Thyroid gland (tissue), 4 donors: Measurements from ENCODE around the gene FBXO2. TPM values are rescaled to one million over a fixed set of nuclear protein-coding genes. Genes with fewer than 3 reads are reported as not detected.

ENCODE experiments used
- DNase-seq, 2 donors: peaks; one replicate each; pipeline ENCODE4 v3.0.0-alpha.2; 2019
- H3K27ac ChIP-seq, 3 donors: fragments of 200-600 bp; sonication (generic); 1 replicate in 2 of 3; 2 replicates in 1 of 3; pipeline ENCODE4 v1.5.1; 2016 to 2019; ENCODE audit warnings: mild to moderate bottlenecking in 1 of 3, moderate library complexity in 1 of 3
- H3K27me3 ChIP-seq: fragments of 200-600 bp; sonication (generic); one replicate; pipeline ENCODE4 v1.5.1; 2019
- H3K36me3 ChIP-seq, 2 donors: fragments of 200-600 bp; sonication (generic); one replicate each; pipeline ENCODE4 v1.5.1; 2016 to 2019
- H3K4me1 ChIP-seq, 2 donors: fragments of 200-600 bp; sonication (generic); one replicate each; pipeline ENCODE4 v1.5.1; 2017 to 2019
- H3K4me3 ChIP-seq, 3 donors: fragments of 200-600 bp; sonication (generic); replicated peaks in 1 of 3; 1 replicate in 2 of 3; 2 replicates in 1 of 3; pipeline ENCODE4 v1.5.1; 2016; ENCODE audit warnings: mild to moderate bottlenecking in 1 of 3
- H3K9me3 ChIP-seq: fragments of 200-600 bp; sonication (generic); one replicate; pipeline ENCODE4 v1.5.1; 2017
- CTCF ChIP-seq, 6 experiments: fragments of 200-600 bp in 3 of 6; fragments of 450-650 bp in 3 of 6; sonication (generic) in 3 of 6; IDR thresholded peaks; one replicate each; pipeline ENCODE4 v1.5.1; 2016 to 2019; ENCODE audit warnings: antibody characterized with exemption in 6 of 6, mild to moderate bottlenecking in 2 of 6, inconsistent platforms in 1 of 6, moderate library complexity in 1 of 6
- POLR2A ChIP-seq, 2 donors: fragments of 450-650 bp; IDR thresholded peaks; one replicate each; pipeline ENCODE4 v1.6.1; 2017; ENCODE audit warnings: antibody characterized with exemption in 2 of 2, mild to moderate bottlenecking in 2 of 2, moderate library complexity in 1 of 2
- WGBS, 2 donors: methylation state at CpG; one replicate each; pipeline ENCODE4 v1.1.5; 2017; 5-methylcytosine and 5-hydroxymethylcytosine counted together
- intact Hi-C: fragments of 100-400 bp; cut with DNase I; formaldehyde crosslinking; loops from one replicate; pipeline ENCODE4 v1.15.1; 2023
- total RNA-seq, 4 donors: library from RNA; depleted of rRNA; stranded (reverse); fragments of >200 nt; gene quantifications; one replicate each; pipeline ENCODE4 v1.2.3, GENCODE V29; 2016

The FBXO2 gene
- total RNA-seq, 4 donors from 2014 or later, result 4.3 to 9.9 (median 6.7) TPM

GRCh38 chr1:11617314-11617713 lies 36.9 kb downstream of the FBXO2 start:
- no peak overlapping the region for H3K27ac ChIP-seq
- no peaks in the 10 kb centered on the region for H3K27me3 ChIP-seq
- H3K4me3 ChIP-seq, result no peak overlapping the region
- no peak for TF ChIP-seq POLR2A (IDR thresholded peaks at IDR 0.05)
- no peak for TF ChIP-seq CTCF (IDR thresholded peaks at IDR 0.05)
- no peaks in the 10 kb centered on the region for H3K9me3 ChIP-seq
- no peaks in the 10 kb centered on the region for H3K4me1 ChIP-seq
- DNase-seq, result no peak
- H3K36me3 ChIP-seq, result no peaks in the 10 kb centered on the region
- 53 to 69% methylated on average over 6 to 7 of the region's 7 CpGs for WGBS, 2 donors
- intact Hi-C loops, result no loop called here

- H3K27ac ChIP-seq, result no peak overlapping the region
- WGBS, 2 donors, result 45 to 46% methylated on average over 6 to 7 of the region's 7 CpGs
- no peaks in the 10 kb centered on the region for H3K27me3 ChIP-seq
- no peaks in the 10 kb centered on the region for H3K9me3 ChIP-seq
- no peak for TF ChIP-seq CTCF (IDR thresholded peaks at IDR 0.05)
- TF ChIP-seq POLR2A (IDR thresholded peaks at IDR 0.05), result no peak
- no peaks in the 10 kb centered on the region for H3K36me3 ChIP-seq
- intact Hi-C loops, result no loop called here
- H3K4me1 ChIP-seq, result no peaks in the 10 kb centered on the region
- H3K4me3 ChIP-seq, result no peak overlapping the region
- no peak for DNase-seq
These were observed 37.5 kb downstream of the FBXO2 start for GRCh38 chr1:11616766-11617165.

- no peak overlapping the region for H3K4me3 ChIP-seq
- H3K27ac ChIP-seq, result no peak overlapping the region
- WGBS, 2 donors, result 57 to 63% methylated on average over 16 of the region's 16 CpGs
- H3K4me1 ChIP-seq, result no peaks in the 10 kb centered on the region
- H3K27me3 ChIP-seq, result no peaks in the 10 kb centered on the region
- no peak for DNase-seq
- TF ChIP-seq POLR2A (IDR thresholded peaks at IDR 0.05) (no peak), CTCF (IDR thresholded peaks at IDR 0.05) (no peak)
- intact Hi-C loops, result no loop called here
- no peaks in the 10 kb centered on the region for H3K9me3 ChIP-seq
- no peaks in the 10 kb centered on the region for H3K36me3 ChIP-seq
These were observed 39.1 kb downstream of the FBXO2 start for GRCh38 chr1:11615090-11615489.

GRCh38 chr1:11613347-11613746 lies 40.9 kb downstream of the FBXO2 start:
- H3K36me3 ChIP-seq, result no peaks in the 10 kb centered on the region
- no peak for TF ChIP-seq CTCF (IDR thresholded peaks at IDR 0.05)
- TF ChIP-seq POLR2A (IDR thresholded peaks at IDR 0.05), result no peak
- no peaks in the 10 kb centered on the region for H3K27me3 ChIP-seq
- H3K9me3 ChIP-seq, result no peaks in the 10 kb centered on the region
- no peaks in the 10 kb centered on the region for H3K4me1 ChIP-seq
- intact Hi-C loops, result no loop called here
- 78 to 92% methylated on average over 4 to 5 of the region's 5 CpGs for WGBS, 2 donors
- DNase-seq, result no peak
- H3K4me3 ChIP-seq, result no peak overlapping the region
- H3K27ac ChIP-seq, result no peak overlapping the region

- H3K4me1 ChIP-seq, result no peaks in the 10 kb centered on the region
- 50 to 55% methylated on average over 7 of the region's 7 CpGs for WGBS, 2 donors
- DNase-seq, result no peak
- no peaks in the 10 kb centered on the region for H3K36me3 ChIP-seq
- no peaks in the 10 kb centered on the region for H3K27me3 ChIP-seq
- no peaks in the 10 kb centered on the region for H3K9me3 ChIP-seq
- intact Hi-C loops, result no loop called here
- TF ChIP-seq POLR2A (IDR thresholded peaks at IDR 0.05) (no peak), CTCF (IDR thresholded peaks at IDR 0.05) (no peak)
- H3K27ac ChIP-seq, result no peak overlapping the region
- no peak overlapping the region for H3K4me3 ChIP-seq
These were observed 42.4 kb downstream of the FBXO2 start for GRCh38 chr1:11611638-11612327.
